GM19328 (cell line): ENCODE data around the gene ATP6V1E1.
"Not testable (repeated sequence)": the region's sequence is repeated elsewhere in the genome, so short reads cannot be mapped to it uniquely, and the experiment has no call there.

Experiments used
- ATAC-seq: cut with Tn5 transposase; IDR thresholded peaks from one replicate; pipeline ENCODE4 v1.9.1; 2021; ENCODE audit warnings: mild to moderate bottlenecking, moderate library complexity; ENCODE audit not compliant: unreplicated experiment

Gene ATP6V1E1

DNA sequence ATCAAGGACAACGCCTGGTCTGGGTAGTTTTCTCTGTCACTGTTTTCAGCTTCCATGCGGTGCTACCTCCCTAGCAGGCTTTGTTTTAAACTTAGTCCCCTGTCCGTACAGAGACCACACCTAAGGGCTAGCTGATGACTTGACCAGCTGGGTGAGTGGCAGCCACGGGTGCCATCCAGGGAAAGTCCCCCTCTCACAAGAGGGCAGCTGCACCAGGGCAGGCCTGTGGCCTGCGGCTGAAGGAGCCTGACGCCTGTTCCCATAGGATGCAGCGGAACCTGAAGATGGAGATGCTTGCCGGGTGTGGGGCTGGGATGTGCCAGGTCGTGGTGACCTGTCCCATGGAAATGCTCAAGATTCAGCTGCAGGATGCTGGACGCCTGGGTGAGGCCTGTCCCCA is 45.4 kb downstream of the ATP6V1E1 start:
- ATAC-seq = no peak

DNA sequence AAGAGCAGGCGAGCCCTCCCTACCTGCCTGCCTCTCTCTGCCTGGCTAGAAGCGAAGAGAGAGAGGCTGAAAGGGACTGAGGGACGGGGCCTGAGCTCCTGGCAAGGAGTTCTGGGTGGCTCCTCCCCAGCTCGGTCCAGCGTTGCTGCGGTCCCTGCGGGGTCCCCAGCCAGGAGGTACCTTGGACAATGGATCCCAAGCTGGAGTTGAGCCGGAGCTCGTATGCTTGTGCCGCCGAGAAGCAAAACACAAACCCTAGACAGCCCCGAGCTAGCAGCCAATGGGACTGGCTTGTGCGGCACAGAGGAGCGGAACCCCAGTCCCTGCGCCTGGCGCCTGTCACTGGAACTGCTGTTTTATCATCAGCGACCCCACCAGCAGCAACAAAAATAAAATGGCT is 46.9 kb downstream of the ATP6V1E1 start:
- no peak for ATAC-seq

DNA sequence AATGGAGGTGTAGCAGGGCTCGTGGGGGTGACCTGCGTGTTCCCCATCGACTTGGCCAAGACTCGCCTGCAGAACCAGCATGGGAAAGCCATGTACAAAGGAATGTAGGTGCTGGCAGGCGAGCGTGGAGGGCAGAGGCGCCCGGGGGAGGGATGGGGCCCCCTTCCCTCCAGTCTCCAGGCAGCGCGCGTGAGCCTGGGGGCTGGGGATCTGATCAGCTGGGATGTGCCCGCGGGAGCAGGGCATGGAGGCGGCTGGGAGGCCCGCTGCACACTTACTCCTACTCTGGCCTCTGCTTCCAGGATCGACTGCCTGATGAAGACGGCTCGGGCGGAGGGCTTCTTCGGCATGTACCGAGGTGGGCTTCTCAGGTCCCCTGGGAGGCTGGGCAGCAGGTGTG is 47.5 kb downstream of the ATP6V1E1 start:
- ATAC-seq = no peak

DNA sequence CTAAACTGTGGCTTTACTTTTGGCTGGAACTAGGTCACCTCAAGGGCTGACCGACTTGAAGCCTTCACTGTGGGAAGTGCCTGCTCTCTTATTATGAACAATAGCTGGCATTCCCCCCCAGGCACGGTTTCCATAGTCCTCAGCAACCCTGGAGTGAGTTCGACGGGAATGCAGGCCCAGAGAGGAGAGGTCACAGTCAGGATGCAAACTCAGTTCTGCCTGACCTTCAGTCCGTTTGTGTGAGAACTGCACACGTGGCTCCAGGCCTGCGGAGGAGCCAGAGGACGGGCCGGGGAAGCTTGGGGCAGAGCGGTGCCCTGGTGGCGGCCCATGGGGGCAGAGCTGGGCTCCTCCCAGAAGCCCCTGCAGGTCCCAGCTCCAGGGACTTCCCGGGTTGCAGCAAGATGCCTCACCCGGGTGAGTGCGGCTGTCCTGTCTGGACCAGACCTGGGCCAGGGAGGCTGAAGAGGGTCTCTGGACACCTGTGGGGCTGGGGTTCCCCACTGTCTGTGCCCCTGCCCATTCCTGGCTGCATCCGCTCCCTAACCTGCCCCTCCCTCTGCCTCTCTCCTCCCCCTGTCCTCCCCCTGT is 48.0 kb downstream of the ATP6V1E1 start:
- no peak for ATAC-seq

DNA sequence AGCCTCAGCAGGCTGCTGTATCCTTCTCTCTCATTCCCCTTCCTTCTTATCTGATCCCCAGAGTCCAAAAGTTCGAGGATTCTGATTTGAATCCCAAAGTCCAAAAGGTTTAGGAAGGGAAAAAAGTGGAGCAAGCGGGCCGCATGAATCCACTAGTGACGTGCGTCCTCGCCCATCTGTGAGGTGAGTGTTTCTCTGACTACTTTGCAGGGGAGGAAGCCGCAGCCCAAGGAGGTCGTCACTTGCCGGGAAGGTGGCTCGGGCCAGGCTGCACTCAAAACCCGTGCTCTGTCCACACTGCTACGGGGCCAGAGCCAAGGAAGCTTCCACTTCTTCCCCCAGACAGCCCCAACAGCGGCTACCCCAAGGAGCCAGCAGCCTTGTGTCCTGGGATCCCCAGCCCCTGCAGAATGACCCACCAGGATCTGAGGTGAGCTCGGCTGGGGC is 49.0 kb downstream of the ATP6V1E1 start:
- no peak for ATAC-seq

DNA sequence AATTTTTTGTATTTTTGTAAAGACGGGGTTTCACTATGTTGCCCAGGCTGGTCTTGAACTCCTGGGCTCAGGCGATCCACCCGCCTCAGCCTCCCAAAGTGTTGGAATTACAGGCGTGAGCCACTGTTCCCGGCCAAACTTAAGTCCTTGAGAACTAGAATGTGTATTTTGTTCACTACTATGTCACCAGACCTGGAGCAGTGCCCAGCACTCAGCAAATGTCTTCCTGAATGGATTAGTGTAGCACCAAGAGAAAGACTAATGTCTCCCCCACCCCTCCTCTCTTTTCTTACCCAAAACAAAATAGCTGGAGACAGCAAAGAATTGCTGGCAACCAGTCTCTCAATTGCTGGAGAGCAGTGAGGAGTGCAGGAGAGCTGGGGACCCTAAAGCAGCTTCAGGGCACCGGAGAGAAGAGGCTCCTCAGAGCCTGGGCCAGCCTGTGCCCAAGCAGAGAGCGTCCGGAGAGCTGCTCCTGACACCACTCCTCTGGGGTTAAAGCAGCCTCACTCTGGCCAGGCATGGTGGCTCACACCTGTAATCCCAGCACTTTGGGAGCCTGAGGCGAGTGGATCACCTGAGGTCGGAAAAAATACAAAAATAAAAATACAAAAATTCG is 50.3 kb downstream of the ATP6V1E1 start:
- no peak for ATAC-seq

DNA sequence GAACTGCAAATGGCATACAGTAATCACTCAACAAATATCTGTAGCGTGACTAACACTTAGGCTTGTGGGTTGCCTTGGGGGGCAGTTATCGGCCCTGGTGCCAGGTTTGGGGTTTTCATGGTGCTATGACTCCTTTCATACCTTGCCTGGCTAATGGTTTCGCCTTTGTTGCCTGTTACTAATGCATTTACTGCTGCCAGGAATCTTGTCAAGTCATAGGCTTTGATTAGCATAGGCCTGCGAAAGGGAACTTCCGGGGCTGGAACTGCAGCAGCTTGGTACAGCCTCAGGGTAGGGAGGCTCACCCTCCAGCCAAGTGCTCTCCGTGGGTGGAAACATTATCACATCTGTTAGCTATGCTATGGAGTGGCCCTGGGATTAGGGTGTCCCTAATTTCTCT is 52.1 kb downstream of the ATP6V1E1 start:
- ATAC-seq = no peak

DNA sequence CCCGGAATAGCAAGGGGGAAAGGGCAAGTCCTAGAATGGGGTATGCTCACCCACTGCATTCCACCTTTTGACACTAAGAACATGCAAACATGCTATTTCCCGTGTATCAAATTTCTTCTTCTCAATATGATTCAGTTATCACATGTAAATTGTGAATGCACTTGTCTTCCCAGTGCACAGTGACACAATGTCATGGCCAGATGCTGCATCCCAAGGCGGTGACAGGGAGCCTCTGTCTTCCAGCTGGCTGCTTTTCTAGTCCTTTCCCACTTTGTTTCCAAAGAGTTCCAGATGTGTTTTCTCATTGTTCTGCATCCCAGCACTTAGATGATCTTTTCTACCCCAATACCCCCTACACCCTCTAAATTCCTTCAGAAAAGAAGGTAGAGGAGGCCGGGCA is 52.9 kb downstream of the ATP6V1E1 start:
- no peak for ATAC-seq

DNA sequence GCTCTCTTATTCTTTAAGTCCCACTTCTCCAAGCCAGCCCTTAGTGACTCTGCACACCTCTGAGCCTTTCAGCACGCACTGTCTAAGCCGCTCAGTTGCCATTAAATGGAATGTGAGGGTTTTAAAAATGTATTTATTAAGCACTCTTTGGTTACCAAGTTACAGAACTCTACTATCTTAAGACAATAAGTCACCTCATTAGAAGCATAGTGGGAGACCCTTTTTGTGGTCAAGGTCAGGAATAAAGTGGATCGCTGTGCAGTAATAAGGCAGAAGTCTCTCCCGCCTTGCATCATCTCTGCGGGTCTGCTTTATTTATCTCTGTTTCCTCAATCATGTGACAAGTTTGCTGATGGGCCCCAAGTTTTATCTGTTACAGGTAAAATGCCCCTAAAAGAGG is 53.4 kb downstream of the ATP6V1E1 start:
- no peak for ATAC-seq

DNA sequence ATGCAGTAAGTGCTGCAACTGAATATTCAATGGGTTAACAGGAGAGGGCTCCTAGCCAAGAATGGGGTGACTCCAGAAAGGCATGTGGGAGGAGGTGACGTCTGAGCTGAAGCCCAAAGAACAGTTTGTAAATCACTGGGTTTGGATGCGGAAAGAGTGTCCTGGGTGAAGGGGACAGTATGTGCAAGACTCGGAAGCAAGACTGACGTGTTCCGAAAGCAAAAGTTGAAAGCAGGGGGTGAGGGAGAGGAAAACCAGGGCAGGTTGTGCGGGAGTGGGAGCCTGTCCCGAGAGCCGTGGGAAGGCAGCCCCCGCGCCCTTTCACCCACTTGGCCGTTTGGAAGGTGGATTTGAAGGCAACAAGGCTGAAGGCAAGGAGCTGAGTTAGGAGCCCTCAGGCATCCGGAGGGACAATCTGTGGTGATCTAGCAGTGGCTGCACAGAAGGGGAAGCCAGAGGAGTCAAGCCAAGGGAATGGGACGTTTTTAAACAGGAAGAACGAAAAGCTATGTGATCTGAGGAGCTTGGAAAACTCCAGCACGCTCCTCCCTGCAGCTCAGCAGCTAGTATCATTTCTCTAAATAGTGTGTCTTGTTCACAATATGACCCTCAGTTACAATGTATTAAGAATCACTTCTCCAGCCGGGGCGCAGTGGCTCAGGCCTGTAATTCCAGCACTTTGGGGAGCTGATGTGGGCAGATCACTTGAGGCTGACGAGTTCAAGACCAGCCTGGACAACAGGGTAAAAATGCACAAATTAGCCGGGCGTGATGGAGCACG is 57.5 kb downstream of the ATP6V1E1 start:
- ATAC-seq = no peak

DNA sequence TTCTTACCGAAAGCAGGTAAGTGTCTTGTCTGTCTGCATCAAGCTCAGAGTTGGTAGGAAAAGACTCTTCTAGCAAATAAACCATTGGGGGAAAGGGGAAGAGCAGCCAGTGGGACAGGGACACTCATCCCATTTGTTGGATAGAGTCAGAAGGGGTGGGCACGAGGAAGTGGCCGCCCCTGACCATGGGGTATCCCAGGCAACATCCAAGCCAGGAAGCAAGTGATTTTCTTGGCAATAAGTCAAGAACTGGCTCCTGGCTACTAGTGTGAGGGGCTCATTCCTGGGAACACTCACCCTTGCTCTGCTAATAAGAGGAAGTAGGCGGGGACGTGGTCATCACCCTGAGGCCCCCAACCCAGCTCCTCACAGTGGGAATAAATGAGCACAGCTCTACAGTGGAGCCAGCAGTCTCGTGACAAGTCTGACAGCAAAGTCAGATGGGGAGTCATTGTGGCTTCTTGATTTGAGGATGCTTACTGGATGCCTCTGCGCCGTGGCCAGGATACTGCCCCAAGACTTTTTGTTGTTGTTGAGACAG is 58.5 kb downstream of the ATP6V1E1 start:
- no peak for ATAC-seq

DNA sequence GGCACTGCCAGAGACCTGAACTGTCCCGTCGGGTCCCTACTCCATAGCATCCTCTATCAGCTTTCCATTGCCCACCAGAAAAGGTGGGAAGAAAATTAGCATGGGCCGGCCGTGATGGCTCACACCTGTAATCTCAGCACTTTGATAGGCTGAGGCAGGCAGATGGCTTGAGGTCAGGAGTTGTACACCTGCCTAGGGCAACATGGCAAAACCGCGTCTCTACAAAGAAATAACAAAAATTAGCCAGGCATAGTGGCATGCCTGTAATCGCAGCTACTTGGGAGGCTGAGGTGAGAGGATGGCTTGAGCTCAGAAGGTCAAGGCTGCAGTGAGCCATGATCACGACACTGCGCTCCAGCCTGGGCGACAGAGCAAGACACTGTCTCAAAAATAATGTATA is 61.8 kb downstream of the ATP6V1E1 start:
- ATAC-seq = no peak

DNA sequence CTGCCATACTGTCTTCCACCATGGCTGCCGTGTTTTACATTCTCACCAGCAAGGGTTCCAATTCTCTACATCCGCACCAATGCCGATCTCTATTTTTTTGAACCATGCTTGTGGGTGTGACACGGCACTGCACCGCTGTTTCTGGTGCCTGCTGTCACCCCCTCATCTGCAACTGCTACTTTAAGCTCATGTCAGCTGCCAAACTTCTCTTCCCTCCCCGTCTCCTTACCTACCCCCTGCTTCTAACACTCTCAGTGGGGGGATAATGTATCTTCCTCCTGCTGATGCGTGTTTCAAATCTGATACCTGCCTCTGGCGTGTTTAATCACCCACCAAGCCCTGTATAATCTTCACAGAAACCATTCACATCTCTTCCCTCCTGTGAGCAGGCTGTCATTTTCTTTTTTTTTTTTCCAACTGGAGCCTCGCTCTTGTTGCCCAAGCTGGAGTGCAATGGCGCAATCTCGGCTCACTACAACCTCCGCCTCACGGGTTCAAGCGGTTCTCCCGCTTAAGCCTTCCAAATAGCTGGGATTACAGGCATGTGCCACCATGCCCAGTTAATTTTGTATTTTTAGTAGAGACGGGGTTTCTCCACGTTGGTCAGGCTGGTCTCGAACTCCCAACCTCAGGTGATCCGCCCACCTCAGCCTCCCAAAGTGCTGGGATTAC is 62.4 kb downstream of the ATP6V1E1 start:
- not testable (repeated sequence) for ATAC-seq

DNA sequence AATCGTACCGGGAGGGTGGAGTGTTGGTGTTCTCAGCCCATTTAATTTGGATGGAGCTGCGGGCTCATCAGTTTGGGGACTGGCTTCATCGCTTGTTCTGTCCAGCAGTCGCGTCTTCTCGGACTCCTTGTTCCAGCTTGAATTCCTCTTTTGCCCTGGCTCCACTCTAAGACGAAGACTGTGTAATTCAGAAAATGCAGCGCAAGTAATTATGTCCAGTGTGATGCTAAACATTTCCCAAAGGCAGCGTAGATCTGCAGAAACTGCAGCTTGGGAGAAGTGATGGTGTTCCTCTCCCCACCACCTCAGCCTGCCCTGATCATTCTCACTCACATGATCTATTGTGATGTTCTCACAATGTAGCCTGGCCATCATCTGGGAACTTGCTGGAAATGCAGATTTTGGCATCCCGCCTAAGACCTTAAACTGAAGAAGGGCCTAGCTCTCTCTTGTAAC is 64.6 kb downstream of the ATP6V1E1 start:
- no peak for ATAC-seq

DNA sequence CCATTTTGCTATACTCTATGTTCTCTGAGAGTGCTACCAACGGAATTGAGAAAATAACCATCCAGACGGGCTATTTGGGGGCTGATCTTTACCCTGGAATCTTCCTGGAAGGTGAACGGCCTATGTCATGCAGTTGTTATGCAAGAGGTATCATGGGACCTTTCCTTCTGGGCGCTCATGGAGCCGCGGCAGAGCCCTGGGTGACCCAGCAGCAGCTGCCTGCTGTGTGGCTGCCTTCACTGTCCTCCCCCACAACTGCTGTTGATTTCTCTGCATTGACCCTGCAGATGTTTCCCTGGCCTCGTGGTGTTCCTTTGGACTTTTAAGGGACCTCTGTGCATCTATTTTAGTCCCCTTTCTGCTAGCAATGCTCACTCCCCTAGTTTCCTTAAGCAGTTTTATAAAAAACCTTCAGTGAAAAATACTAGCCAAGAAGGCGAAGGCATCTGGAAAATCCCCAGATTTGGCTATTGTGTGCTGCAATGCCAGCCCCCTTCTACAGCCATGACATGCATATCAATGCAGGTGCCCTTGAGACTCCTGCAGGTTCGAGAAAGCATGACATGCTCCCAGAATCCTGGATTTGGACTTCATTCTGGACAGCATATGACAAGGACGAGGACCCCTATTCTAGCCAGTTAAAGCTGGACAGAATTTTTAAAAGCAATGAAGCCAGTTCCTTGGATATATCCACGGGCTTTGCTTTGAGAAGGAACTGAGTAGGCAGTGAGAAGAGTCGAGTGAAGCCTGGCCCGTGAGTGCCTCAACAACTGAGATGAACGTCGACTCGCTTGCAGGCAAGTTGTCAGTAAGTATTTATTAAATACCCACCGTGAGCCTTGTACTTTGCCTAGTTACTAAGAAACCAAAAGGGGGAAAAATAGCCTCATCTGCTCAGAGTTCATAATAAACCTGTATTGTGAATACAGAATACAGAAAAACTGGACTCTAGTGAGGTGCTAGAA is 65.4 kb downstream of the ATP6V1E1 start, which contains the start of gene SLC25A18:
Gene SLC25A18 (plus strand): TSS at position 593 of the 965 bp plus-strand sequence. CDS start 16,447 bp downstream, outside the sequence.
- no peak for ATAC-seq

DNA sequence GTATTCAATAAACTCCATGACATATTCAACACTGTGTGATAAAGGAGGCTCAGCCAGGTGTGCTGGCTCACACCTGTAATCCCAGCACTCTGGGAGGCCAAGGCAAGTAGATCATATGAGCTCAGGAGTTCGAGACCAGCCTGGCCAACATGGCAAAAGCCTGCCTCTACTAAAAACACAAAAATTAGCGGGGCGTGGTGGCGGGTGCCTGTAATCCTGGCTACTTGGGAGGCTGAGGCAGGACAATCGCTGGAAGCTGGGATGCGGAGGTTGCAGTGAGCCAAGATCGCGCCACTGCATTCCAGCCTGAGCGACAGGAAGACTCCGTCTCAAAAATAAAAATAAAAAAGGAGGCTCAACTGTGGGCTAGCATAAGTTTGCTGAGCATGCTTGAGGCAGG is 69.4 kb downstream of the ATP6V1E1 start:
- ATAC-seq = no peak

DNA sequence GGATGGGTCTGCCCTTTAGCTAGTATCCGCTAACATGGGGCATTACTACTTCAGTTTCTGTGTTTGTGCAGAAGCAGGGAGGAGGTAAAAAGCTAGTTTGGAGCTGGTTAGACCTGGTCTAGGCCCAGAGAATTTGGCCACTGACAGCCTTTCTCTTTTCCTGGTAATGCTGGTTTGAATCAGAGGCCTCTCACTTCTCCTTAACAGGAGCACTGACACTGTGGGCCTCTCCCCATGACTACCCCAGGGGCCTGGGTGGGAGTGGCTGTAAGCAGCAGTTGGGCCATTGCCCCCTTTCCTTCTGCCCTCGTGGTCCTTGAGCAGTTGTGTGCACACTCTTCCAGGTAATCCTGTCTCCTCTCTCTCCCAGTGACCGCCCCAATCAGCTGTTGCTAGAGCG is 73.7 kb downstream of the ATP6V1E1 start:
- ATAC-seq = no peak

DNA sequence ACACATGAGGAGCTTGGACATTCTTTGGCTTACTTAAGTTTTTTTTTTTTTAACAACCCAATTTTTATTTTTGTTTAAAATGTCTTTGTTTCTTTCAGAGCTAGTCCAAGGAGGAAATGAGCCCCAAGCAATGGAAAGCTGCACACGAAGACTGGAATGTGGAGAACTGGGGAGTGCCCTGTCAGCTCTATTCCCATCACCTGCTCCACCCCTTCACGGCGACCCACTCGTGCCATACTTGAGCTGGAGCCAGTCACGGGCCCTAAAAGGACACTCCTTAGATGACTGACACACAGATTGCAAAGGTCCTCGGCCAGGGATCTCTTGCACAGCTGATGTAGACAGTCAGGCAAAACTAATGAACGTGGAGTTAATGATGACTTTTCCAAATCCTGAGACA is 75.8 kb downstream of the ATP6V1E1 start:
- ATAC-seq = no peak

DNA sequence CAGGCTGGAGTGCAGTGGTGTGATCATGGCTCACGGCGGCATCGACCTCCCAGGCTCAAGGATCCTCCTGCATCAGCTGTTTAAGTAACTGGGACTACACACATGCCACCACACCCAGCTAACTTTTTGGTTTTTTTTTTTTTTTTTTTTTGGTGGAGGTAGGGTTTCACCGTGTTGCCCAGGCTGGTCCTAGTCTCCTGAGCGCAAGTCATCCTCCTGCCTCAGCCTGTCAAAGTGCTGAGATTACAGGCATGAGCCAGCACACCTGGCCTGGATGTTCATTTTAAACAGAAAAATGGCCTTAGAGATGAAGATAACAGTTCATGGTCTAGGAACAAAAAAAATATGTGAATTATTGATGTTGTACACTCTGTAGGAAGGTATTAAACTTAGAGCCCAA is 78.9 kb downstream of the ATP6V1E1 start:
- no peak for ATAC-seq

DNA sequence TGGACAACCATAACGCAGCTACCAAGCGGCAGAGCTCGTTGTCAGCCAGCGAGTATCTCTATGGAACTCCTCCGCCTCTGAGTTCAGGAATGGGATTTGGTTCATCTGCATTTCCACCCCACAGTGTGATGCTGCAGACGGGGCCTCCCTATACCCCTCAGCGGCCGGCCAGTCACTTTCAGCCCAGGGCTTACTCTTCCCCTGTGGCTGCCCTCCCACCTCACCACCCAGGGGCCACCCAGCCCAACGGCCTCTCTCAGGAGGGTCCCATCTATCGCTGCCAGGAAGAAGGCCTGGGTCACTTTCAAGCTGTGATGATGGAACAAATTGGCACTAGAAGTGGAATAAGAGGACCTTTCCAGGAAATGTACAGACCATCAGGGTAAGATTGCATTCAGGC is 79.4 kb downstream of the ATP6V1E1 start:
- no peak for ATAC-seq
